HT-29 (cell line): ENCODE measurements around the gene TMEM89. TPM values are rescaled to one million over a fixed set of nuclear protein-coding genes. Genes with fewer than 3 reads are reported as not detected.

Experiments used
- DNase-seq: peaks from one replicate; pipeline ENCODE4 v3.0.0-alpha.2; 2015; ENCODE audit warnings: low spot score
- total RNA-seq: library from RNA; depleted of rRNA; stranded (reverse); fragments of >200 nt; shearing (Covaris generic); gene quantifications from 2 replicates; pipeline ENCODE4 v1.2.3, GENCODE V29; 2014

Gene TMEM89
- total RNA-seq, 1 experiment from 2014 or later: not detected

DNA sequence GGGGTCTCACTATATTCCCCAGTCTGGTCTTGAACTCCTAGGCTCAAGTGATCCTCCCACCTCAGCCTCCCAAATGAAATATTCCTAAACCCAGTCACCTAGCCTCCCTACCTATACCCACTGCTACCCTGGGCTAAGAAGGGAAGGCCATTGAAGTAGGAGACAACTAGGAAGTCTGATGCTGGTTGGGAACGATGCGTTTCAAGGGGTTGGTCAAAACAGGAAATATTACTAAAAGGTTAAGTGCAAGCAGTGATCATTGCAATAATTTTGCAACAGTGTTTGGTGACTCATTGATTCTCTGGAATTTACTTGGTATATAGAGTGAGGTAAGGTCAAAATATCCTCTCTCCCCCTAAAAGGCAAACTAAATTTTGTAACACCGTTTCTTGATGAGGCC is 7.5 kb downstream of the TMEM89 start:
- no peak for DNase-seq

DNA sequence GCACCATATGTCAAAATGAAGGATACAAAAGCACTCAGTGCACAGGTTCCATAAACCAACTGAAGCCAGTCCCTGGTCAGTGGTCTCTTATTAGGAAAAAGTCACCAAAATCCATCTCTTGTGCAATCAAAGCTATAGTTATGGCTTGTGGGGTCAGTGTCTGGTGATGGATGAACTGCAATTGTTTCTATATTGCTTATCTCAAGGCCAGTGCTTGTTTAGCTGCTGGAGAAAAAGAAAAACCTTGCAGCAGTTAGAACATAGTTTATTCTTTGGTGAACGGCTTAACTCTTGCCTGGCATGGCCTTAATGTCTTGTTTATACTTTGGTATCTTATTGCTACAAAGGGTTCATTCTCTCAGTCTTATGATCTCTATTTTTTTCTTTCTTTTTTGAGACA is 9.3 kb downstream of the TMEM89 start:
- no peak for DNase-seq

GRCh38 chr3:48609088-48610005 is 12.2 kb downstream of the TMEM89 start, which contains the start of gene UQCRC1:
TSS of gene UQCRC1 (minus strand) at chr3:48609646. CDS start at chr3:48609620, 26 bp downstream.
- DNase-seq: peak; percentile 88

- no peak for DNase-seq
Measured at GRCh38 chr3:48607519-48607918, 14.1 kb downstream of the TMEM89 start.

DNA sequence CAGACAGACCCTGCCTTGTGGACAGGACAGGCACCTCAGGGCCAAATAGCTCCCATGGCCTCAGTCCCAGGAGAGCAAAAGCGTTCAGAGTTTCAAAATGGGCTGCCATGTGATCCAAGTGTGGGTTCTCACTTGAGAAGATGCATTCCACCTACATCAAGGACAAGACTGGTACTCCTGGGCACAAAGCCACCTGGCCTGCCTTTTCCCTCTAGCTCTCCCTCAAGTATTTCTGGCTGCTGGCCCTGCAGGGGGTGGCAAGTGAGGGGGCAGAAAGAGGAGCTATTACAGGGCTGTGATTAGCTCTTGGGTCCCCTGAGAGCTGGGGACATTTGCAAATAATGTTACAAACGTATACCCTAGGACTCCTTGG is 20.0 kb downstream of the TMEM89 start:
- DNase-seq: no peak

GRCh38 chr3:48600711-48601621 is 20.6 kb downstream of the TMEM89 start:
- no peak for DNase-seq

DNA sequence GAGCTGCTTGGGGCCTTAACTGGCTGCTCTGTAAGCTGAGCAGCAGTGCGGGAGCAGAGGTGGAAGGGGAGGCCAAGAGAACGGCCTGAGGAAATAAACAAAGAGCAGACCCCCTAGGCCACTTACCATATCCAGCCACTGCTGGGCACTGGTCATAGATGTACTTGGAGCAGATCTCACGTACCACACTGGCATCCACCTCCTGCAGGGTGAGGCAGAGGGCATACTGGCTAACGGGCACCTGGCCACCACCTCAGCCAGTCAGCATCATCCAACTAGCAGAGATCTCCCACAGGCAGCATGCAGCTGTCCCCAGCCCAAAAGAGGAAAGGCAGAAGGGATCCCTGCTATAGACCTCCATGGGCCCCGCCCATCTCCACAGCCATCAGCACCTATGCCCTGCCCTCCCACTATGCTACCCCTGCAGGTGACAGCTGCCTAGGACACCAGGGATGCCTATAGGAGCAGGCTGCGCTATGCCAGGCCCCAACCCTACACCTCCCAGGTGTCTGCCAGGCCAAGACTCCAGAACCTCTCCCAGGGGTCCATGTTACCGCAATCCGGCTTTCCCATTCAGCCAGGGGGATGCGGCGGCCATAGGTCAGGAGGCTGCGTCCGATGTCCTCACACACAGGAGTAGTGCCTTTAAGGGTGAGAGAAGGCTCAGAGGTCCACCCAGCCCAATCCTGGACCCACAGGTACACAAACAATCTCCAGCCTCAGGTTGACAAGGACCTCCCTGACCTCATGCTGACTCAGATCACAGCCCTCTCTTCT is 21.9 kb downstream of the TMEM89 start:
- DNase-seq: no peak

DNA sequence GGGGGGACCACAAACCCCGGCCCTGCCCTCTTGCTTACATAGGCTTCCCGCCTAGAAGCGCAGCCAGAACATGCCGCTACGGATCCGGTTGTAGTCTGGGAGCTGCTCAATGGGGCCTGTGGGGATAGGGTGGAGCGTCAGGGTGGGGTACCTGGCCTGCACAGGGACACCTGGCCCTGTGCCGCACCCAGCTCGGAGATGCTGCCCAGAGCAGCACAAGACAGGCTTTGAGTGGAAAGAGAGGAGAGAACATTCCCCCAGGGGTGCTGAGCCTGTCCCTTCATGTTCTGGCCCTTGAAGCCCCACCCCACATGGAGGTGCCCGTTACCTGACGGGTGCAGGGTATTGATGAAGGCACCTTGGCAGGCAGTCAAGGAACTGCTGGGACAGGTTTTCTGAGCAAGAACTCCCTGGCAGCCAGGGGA is 22.5 kb downstream of the TMEM89 start:
- no peak for DNase-seq

DNA sequence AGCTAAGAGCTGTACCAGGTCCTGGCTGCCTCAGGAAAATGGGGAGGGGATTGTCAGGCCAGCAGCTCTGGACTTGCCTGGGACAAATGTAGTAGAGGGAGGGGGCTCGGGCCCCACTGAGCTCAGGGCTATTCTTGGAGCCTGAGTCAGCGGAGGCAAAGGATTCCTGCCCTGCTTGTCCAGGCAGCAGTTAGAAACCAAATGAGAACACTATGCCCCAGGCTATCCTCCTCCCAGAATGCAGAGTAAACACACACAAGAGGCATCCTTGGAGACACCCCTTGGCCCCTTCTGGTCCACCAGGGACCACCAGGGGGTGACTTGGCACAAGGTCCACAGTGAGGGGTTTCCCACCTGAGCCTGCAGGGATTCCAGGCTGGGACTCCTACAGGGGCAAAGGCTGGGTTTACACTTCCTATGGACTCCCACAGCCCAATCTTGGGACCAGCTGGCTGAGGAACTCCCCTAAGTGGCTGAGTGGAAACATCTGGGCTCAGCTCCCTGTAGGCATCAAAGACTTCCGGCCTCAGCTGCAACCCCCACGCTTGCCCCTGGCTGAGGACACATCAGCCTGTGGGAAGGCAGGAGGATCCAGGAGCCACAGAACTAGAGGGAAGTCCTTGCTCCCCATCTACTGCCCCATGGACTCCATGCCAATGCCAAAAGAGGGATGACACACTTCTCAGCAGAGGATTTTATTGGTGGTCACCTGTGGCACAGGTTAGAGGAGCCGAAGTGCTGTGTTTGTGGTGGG is 23.1 kb downstream of the TMEM89 start:
- DNase-seq: no peak

DNA sequence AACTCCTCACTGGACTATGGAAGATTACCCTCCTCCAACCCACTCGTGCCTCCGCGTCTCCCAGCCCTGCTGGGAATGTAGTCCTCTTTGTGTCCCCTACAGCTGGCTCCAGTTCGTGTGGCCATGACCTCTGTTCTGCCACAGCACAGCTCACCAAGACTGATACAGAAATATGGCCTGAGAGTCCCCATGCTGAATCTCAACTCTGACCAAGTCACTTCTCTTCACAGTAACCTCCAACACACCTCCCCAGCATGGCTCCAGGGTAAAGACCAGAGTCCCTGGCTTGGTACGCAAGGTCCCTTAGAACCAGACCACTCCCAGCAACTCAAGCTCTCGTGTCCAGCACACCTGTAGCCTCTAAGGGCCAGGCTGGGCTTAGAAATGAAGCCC is 24.2 kb downstream of the TMEM89 start:
- DNase-seq: no peak

- no peak for DNase-seq
Measured at GRCh38 chr3:48596676-48597407, 24.7 kb downstream of the TMEM89 start.

DNA sequence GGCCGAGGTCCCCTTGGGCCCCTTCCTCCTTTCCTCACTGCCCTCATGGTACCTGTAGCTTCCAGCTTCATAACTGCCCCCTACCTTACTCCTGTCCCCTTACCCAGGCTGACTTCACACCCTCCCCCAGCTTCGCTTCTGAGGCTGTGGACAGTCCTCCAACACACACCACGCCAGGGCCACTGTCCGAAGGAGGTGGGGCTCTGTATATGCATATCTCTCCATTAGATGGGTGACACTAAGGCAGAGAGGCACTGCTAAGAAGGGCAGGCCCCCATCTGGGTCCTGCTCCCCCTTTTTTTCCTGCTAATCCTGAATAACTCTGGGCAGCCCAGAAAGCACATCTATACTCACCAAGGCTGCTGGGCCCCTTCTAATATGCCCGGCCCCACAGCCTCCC is 25.4 kb downstream of the TMEM89 start:
- DNase-seq: no peak

GRCh38 chr3:48595526-48596121 is 25.9 kb downstream of the TMEM89 start:
- DNase-seq: peak; percentile 18

DNA sequence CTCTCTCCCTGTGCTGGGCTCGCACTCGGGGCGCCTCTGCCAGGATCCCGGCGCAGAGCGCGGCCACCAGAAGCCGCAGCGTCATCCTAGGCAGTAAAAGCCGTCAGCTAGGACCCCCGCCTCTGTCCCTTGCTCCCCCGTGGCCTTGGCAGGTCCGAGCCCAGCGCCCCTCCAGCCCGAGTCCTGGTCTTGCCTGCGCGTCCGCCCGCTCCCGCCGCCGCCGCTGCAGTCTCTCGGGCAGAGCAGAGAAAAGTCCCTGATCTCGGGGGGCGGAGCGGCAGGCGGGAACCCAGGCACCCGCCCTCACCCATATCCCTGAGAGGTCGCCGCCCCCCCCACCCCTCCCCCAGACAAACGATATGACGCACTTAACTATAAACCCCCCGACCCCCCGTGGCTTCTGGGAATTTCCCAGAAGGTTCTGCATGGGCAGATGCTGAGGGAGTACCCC is 26.5 kb downstream of the TMEM89 start, which contains the start of gene COL7A1:
TSS of gene COL7A1 (minus strand) at position 255 of the 451 bp plus-strand sequence. CDS start at position 85, 170 bp downstream.
- DNase-seq: no peak

DNA sequence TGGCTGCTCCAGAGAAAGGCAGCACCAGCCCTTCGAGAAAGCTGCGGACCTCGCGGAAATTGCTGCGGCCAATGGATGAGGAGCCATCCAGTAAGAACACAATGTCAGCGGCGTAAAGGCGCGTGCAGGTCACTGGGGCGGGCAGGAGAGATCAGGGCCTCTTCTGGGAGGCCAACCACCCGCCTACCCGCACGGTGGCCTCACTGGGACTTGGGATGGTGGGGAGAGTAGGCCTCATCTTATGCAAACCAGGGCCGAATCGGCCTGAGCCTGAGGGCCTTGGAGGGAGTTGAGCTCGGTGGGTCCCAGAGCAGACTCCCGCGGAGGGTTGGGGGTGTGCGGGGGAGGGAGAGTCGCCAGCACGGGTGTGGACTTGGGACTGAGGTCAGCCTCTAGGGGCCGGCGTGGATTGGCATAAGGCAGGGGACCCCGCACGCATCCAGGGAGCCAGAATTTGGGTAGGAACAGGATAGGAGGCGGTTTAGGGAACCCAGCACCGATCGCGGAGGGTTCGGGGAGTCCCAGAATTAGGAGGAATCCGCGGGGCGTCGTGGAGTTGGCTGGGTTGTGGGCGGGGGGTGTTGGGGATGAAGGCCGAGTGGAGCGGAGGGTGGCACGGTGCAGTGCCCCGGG is 27.0 kb downstream of the TMEM89 start:
- no peak for DNase-seq

- no peak for DNase-seq
Measured at GRCh38 chr3:48593337-48593736, 28.2 kb downstream of the TMEM89 start.

- no peak for DNase-seq
Measured at GRCh38 chr3:48592519-48593087, 29.0 kb downstream of the TMEM89 start.

DNA sequence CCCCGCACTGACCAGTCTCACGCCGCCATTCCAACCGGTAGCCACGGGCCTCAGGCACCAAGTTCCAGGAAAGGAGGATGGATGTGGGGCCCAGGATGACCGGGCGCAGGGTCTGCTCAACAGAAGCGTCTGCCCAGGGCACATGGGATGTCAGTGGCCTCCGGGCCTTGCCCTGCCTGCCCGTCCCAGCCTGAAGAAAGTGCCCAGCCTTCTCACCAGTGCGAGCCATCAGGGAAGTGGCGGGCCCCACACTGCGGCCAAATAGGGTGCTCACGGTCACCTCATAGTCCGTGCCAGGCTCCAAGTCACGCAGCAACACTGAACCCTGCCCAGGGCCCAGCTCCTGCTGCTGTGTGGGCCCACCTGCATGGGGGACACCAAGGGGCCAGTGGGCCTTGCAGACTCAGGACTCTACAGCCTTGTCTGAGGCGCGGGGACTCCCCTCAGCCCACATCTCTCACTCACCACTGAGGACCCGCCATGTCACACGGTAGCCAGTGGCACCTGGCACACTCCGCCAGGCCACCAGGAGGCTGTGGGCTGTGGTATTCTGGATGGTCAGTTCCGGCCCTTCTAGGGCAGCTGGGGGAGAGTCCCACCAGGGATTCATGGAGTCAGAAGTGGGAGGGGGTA is 29.6 kb downstream of the TMEM89 start:
- no peak for DNase-seq
